Endometrium (tissue), 2 donors: ENCODE measurements around the gene NUMB.

Experiments used
- FAIRE-seq: peaks from 2 replicates; lab custom pipeline; 2012; peaks lifted over from hg19 to GRCh38; lab: Jason Lieb, UNC
- donor health status: control.
- donor health status: control.

The NUMB gene

DNA sequence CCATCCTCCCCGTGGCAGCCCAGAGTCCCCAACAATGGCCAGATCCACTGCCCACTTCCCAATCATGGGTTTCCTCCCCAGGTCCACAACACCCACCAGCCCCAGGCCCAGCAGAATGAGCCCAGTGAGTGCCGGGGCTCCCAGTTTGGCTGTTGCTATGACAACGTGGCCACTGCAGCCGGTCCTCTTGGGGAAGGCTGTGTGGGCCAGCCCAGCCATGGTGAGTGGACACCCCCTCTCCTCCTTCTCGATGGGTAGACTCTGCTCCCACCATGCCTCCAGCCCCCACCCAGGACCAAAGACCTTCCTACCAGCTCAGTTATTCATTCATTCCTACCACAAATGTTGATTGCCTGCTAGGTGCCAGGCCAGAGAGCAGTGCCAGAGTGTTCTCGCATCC, 197.3 kb downstream of the NUMB start:
- no peak for FAIRE-seq

DNA sequence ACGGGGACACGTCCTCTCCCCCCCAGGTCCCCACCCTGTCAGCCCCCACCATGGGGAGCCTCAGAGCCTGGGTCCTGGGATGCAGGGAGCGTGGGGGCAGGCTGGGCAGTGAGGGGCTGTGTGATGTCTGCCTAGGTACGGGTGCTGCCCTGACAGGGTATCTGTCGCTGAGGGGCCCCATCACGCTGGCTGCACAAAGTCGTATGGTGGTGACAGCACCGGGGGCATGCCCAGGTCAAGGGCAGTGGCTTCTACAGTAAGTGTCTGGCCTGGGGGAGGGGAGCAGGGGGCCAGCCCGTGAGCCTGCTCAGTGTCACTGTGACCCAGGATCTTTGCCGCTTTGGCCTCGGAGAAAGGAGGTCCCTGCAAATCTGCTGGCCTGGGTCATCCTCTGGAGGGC, 197.8 kb downstream of the NUMB start:
- no peak for FAIRE-seq

DNA sequence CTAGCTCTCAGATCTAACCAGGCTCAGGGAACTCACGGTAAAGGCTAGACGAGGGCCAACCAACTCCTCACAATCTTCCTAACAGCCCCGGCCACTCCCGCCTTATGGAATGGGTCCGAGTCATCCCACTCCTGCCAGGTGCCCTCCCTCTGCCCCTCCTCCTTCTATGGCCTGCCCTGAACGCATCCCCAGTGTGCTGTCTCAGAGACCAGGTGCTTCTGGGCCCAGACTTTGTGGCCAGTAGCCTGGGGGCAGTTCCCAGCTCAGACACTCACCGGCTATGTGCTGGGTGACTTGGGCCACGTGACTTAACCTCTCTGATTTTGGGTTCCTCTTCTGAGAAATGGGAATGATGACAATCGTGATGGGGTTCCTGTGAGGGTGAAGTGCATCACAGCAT, 198.5 kb downstream of the NUMB start:
- no peak for FAIRE-seq

DNA sequence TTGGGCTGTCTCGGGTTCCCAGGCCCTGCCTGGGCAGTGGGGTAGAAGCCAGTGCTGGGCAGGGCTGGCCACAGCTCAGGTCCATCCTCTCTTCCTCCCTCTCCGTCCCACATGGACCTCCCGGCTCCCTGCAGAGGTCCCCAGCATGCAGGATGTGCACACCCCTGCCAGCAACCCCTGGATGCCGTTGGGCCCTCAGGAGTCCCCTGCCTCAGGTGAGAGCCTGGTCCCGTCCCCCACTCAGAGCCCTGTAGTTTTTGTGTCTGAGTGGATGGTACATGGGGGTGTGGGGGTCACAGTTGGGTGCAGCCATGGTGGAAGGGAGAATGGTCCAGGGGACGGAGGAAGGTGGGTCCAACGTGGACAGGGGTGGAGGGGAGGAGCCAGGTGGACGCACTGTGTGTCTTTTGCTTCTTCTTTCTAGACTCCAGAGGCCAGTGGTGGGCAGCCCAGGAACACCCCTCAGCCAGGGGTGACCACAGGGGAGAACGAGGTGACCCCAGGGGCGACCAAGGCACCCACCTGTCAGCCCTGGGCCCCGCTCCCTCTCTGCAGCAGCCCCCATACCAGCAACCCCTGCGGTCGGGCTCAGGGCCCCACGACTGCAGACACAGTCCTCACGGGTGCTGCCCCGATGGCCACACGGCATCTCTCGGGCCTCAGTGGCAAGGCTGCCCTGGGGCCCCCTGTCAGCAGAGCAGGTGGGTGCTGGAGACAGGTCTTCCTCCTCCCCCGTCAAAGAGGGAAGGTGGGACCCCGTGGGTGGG, 199.3 kb downstream of the NUMB start:
- no peak for FAIRE-seq

DNA sequence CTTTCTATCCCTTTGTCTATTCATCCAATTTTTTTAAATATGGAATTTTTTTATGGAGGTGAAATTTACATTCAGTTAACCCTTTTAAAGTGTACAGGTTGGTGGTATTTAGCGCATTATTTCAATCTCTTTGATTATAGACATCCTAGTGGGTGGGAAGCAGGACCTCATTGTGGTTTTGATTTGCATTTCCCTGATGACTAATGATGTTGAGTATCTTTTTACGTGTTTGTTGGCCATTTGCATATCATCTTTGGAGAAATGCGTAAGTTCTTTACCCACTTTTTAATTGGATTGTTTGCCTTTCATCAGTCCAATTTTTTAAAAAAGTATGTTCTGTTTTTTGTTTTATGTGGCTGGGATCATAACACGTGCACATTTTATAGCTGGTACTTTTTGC, 200.3 kb downstream of the NUMB start:
- FAIRE-seq, result no peak

DNA sequence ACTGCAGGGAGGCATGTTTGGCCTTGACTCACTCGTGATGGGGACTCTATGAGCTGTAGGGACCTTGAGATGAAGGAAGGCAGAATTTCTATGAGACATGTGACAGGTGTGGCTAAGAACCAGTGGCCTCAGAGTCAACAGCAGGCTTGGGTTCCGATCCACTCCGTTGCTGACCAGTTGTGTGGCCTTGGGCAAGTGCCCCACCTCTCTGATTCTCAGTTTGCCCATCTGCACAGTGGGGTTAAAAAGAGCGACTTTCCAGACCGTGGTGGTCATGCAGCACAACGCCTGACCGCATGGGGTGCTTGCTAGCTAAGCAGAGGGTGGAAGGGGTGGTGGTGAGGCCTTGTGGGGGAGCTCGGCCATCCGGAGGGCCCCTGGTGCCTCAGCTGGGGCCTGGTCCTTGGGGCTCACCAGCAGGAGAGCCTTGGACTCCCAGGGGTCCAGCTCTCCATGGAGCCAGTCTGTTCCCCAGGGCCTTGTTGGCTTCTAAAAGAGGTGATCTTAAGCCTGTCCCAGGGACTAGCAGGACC, 202.6 kb downstream of the NUMB start:
- FAIRE-seq, result no peak

DNA sequence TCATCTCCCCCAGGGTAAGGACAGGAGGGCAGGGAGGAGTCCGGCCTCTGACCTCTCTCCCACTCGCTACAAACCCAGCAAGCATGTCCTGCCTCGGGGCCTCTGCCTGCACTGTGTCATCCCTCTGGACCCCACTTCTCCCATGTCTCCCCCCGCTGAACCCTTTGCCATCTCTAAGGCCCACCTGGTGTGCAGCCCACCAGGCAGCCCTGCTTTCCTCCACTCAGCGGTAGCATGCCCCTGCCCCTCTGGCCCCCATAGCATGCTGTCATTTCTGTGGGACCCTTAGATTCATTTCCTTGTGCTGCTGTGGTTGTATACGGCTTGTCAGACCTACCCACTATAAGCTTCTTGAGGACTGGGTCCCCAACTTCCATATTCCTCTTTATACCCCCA, 203.3 kb downstream of the NUMB start:
- FAIRE-seq, result no peak

DNA sequence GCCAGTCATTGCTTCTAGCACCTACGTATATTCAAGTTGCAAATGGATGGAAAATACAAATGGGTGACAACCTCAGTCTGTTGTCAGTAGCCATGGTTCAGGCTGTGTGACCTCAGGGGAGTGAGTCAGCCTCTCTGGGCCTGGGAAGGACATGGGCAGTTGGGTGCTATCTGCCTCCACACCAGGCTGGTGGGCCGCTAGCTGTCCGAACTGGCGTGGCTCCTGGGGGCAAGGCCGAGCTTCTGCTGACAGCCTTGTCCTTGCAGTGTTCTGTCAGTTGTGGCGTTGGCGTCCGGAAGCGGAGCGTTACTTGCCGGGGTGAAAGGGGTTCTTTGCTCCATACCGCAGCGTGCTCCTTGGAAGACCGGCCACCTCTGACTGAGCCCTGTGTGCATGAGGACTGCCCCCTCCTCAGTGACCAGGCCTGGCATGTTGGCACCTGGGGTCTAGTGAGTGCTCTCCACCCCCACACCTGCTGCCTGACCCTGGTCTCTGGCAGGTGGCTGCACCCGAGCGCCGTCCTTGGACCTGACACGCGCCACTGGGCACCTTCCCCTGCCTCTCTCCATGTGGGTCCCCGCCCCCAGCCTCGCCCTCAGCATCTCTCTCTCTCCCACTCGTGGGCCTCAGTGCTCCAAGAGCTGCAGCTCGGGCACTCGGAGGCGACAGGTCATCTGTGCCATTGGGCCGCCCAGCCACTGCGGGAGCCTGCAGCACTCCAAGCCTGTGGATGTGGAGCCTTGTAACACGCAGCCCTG, 203.9 kb downstream of the NUMB start:
- no peak for FAIRE-seq

DNA sequence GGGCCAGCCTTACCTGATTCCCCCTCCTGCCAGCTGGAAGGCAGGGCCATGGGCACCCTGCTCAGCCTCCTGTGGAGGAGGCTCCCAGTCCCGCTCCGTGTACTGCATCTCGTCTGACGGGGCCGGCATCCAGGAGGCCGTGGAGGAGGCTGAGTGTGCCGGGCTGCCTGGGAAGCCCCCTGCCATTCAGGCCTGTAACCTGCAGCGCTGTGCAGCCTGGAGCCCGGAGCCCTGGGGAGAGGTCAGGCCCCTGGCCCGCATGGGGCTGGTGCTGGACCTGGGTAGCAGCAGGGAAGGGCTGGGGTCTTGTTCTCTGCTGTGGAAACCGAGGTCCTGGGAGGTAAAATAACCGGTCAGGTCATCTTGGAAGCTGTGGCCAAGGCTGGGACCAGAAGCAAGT, 204.6 kb downstream of the NUMB start:
- FAIRE-seq, result no peak

DNA sequence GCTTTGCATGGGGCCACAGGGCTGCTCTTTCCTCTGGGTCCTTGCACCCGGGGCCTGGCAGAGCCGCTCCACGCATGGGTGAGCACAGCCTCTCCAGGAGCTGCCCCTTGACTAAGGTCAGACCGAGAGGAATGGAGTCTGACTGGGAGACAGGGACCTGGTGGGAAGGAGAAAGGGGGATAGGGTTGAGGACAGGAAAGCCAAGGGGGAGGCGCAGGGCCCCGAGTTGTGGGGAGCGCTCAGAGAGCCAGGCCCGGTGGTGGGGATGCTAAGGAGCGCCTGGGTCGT, 205.1 kb downstream of the NUMB start:
- no peak for FAIRE-seq

DNA sequence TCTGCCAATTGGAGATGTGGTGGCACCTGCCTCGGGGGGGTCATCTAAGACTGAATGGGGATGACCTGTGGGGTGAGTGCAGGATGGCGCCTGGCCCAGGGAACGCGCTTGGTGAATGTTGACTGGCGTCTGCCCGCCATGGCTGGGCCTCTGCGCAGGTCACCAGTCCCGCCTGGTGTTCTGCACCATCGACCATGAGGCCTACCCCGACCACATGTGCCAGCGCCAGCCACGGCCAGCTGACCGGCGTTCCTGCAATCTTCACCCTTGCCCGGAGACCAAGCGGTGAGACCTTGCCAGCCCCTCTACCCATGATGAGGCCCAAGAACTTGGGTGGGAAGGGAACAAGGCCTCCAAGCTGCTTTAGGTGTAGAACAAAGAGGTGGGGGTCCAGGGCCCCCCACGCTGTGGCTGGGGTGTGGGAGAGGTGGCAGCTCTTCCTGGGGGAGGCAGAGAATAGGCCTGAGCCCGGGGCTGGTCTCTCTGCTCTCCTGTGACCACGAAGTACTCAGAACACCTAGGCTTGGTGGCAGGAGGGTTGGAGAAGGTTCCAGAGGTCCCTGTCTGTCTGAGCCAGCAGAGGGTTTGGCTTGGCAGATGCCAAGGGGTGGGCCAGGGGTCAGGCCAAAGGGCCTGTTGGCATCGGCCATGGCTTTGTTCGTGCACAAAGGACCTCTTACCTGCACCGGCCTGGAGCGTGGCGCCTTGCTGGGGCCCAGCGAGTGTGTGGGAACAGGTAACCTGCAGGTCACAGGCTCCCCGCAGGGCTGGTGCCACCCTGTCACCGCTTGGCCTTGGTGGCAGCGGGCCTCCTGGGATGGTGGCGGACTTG, 205.6 kb downstream of the NUMB start:
- no peak for FAIRE-seq

DNA sequence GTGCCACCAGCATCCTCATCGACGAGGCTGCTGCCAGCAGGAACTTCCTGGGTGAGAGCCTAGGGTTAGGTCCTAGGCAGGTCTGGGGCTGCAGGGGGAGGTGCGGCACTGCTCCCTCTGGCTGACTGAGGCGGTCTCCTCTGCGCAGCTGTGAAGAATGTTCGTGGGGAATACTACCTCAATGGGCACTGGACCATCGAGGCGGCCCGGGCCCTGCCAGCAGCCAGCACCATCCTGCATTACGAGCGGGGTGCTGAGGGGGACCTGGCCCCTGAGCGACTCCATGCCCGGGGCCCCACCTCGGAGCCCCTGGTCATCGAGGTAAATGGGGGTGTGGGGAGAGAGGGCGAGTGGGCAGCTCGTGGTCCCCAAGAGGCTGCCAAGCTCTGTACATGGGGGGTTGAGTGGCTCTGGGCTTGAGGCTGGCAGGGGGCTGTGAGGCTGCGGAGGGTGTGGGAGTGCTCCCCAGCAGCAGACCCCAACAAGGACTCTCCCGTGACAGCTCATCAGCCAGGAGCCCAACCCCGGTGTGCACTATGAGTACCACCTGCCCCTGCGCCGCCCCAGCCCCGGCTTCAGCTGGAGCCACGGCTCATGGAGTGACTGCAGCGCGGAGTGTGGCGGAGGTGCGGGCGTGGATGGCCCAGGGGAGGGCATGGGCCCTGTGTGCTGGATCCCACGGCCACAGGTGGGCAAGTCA, 206.7 kb downstream of the NUMB start:
- FAIRE-seq, result no peak

DNA sequence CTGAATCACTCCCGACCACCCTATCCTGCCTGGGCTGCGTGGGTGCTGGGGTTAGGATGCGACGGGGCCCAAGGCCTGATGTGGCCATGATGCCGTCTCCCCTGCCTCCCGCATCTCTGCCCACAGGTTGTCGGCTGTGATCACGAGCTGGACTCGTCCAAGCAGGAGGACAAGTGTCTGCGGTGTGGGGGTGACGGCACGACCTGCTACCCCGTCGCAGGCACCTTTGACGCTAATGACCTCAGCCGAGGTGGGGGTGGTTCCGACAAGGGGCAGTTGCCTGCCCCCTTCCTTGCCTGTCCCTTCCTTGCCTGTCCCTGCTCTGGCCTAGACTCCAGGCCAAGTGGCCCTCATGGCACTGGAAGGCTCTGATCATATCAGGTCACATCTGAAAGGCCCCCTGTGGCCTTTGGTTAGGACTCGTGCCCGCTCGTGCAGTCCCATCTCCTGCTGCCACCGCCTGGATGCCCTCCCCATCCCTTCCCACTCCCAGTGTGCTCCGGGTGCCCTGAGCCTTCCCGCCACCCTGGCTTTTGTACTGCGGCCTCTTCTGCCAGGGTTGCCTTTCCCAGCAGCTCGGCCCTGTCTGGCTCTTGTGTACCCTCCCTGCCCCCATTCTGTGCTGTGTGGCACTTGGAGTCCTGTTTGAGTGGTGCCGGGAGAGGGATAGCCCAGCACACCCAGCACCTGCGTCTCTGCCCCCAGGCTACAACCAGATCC, 207.4 kb downstream of the NUMB start:
- no peak for FAIRE-seq

DNA sequence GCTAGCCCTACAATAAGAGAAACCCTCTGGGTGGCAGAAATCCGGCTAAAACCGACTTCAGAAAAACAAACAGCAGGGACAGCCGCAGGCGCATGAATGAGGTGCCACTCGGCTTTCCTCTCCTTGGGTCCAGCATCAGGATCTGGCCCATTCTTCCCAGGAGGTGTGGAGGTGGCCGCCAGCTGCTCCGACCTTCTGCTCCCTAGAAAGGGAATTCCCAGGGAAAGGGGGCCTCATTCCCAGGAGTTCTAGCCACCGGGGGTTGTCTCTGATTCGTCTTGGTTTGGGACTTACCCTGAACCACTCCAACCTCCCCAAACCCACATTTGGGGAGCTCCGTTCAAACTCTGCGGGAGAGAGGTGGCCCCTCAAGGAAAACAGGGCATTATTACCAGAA, 208.0 kb downstream of the NUMB start:
- no peak for FAIRE-seq

DNA sequence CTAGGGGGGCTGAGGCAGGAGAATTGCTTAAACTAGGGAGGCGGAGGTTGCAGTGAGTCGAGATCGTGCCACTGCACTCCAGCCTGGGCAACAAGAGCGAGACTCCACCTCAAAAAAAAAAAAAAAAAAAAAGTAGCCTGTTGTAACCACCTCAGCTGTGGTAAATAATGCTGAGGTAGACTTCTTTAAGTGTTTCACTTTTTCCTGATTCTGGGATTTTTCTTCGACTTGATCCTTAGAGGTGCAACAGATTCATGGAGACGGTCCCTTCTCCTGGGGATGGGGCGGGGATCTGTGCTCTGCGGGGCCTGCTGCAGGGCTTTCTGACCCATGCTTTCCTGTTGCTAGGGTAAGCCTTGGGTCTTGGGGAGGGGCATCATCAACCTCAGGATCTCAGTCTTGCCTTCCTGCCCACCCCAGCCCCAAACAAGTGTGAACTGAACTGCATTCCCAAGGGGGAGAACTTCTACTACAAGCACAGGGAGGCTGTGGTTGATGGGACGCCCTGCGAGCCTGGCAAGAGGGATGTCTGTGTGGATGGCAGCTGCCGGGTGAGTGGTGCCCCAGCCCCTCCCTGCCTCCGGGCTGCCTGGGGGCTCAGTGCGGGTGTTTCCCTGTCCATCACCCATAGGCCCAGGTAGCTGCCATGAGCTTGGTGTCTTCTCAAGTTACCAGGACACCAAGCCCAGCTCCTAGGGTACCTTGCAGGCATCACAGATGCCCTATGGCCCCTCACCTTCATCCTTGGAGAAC, 208.6 kb downstream of the NUMB start:
- FAIRE-seq, result no peak

DNA sequence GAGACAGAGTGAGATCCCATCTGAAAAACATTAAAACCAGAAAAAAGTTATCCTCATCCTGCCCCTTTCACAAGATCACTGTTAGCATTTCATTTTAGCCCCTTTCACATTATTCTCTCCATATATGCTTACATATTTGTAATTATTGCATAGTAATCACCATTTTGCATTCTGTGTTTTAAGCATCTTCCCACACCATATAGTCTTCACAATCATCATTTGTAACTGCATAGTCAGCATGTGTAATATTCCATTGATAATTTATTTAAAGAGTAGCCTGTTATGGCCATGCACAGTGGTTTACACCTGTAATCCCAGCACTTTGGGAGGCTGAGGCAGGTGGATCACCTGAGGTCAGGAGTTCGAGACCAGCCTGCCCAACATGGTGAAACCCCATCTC, 209.2 kb downstream of the NUMB start:
- no peak for FAIRE-seq

DNA sequence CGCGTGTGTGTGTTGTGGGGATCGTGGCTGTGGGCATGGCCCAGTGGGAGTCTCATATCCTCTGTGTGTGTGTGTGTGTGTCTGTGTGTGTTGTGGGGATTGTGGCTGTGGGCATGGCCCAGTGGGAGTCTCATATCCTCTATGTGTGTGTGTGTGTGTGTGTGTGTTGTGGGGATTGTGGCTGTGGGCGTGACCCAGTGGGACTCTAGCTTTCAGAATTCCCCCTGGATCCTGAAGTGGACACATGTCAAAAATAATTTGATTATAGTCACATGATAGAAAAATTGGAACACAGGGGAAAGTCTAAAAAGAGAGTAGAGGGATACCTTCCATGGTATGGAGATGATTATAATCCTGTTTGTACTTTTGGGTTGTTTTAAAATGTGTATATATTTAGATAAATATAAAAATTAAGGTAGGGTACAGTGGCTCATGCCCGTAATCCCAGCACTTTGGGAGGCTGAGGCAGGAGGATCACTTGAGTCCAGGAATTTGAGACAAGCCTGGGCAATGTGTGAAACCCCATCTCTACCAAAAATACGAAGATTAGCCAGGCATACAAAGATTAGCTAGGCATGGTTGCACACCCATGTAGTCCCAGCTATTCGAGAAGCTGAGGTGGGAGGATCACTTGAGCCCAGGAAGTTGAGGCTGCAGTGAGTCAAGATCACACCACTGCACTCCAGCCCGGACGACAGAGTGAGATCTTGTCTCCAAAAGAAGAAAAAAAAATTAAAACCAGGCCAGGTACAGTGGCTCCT, 210.1 kb downstream of the NUMB start:
- no peak for FAIRE-seq

DNA sequence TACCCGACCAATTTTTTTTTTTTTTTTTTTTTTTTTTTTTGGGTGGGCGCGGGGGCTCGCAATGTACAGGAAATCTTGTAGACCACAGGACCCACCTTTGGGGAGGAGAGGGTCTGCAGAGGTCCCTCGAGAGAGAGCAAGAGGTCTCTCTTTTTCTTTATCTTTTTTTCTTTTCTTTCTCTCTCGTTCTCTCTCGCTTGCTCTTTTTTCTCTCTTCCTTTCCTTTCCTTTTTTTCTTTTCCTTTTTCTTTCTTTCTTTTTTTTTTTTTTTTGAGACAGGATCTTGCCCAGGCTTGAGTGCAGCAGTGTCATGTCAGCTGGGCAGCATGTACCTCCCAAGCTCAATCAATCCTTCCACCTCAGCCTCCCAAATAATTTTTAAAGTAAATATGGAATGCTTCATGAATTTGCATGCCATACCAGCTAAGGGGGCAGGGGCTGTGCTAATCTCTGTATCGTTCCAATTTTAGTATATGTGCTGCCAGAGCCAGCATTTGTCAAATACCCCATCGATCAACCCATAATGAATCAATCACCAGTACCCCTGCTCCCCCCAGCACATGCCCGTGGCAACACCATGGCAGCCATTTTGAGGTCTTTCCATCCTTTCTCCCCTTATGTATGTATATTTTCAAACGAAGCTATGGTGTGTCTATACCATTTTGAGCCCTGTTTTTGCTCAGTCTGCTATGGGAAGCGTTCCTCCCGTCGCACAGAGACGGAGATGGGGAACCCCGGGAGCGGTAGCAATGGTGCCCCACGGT, 211.8 kb downstream of the NUMB start:
- FAIRE-seq, result no peak
